Skeletal muscle satellite cell (primary cell): Measurements from ENCODE around the gene PHLDB1.

ENCODE experiments used
- H3K27me3 ChIP-seq: 2 replicates; pipeline ENCODE4 v1.7.0; 2013; ENCODE audit warnings: low read length; ENCODE audit not compliant: control insufficient read depth, insufficient read depth
- H3K36me3 ChIP-seq: 2 replicates; pipeline ENCODE4 v1.7.0; 2013; ENCODE audit warnings: mild to moderate bottlenecking, control low read depth, low read length; ENCODE audit not compliant: insufficient read depth
- H3K4me1 ChIP-seq: 2 replicates; pipeline ENCODE4 v1.7.0; 2013; ENCODE audit warnings: low read length; ENCODE audit not compliant: control insufficient read depth, insufficient read depth
- H3K4me2 ChIP-seq: 2 replicates; pipeline ENCODE4 v1.7.0; 2013; ENCODE audit warnings: mild to moderate bottlenecking, low read length
- H3K4me3 ChIP-seq: 2 replicates; pipeline ENCODE4 v1.7.0; 2013; ENCODE audit warnings: low read length
- H3K9ac ChIP-seq: 2 replicates; pipeline ENCODE4 v1.7.0; 2013; ENCODE audit warnings: mild to moderate bottlenecking, low read depth, low read length, moderate library complexity
- H3K9me3 ChIP-seq: replicated peaks from 2 replicates; pipeline ENCODE4 v1.7.0; 2013; ENCODE audit warnings: mild to moderate bottlenecking, control low read depth, low read length

PHLDB1 gene

GRCh38 chr11:118635642-118636041 is 28.2 kb downstream of the PHLDB1 start:
- Histone ChIP-seq H3K27me3 (no peaks in the 10 kb centered on the region), H3K9me3 (no peaks in the 10 kb centered on the region), H3K9ac (no peak overlapping the region), H3K4me3 (no peak overlapping the region), H3K4me1 (peaks cover 36% of the 10 kb centered on the region), H3K36me3 (peaks cover 86% of the 10 kb centered on the region), H3K4me2 (no peak overlapping the region)

DNA sequence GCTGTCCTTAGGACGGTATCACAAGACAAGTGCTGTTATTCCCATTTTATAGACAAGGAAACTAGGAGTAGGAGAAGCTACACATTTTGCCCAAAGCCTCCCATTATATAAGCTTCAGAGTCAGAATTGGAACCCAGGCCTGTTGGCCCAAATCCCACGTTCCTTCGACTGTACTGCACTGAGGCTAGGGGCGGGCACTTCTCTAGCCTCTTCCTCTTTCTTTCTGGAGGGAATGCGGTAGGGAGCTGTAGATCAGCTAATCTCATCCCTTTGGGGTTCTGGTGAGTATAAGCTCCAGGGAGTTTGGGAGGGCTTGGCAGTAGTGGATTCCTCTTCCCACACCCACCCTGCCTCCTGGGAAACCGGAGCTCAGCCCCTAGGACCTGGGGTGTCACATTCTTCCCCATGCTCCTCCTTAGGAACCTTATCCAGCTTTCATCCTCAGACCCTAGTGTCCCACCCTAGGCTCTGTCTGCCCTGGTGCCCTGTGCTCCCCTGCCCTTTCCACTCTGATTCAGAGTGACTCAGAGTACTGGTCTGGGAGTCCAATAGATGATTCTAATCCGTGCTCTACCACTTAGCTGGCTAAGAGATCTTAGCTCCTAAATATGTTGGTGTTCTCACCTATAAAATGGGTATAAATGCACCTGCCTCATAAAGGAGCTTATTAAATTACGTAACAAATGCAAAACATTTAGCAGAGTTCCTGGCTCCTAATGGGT is 29.3 kb downstream of the PHLDB1 start:
- Histone ChIP-seq H3K4me1 (peaks cover 36% of the 10 kb centered on the region), H3K4me3 (no peak overlapping the region), H3K4me2 (no peak overlapping the region), H3K36me3 (peaks cover 84% of the 10 kb centered on the region), H3K27me3 (no peaks in the 10 kb centered on the region), H3K9ac (no peak overlapping the region), H3K9me3 (no peaks in the 10 kb centered on the region)

- H3K9ac ChIP-seq, result no peak overlapping the region
- H3K27me3 ChIP-seq, result no peaks in the 10 kb centered on the region
- H3K36me3 ChIP-seq, result peaks cover 82% of the 10 kb centered on the region
- peaks cover 18% of the 10 kb centered on the region for H3K4me1 ChIP-seq
- no peaks in the 10 kb centered on the region for H3K9me3 ChIP-seq
- H3K4me3 ChIP-seq, result no peak overlapping the region
- no peak overlapping the region for H3K4me2 ChIP-seq
Observed at GRCh38 chr11:118638726-118639125, 31.3 kb downstream of the PHLDB1 start.

DNA sequence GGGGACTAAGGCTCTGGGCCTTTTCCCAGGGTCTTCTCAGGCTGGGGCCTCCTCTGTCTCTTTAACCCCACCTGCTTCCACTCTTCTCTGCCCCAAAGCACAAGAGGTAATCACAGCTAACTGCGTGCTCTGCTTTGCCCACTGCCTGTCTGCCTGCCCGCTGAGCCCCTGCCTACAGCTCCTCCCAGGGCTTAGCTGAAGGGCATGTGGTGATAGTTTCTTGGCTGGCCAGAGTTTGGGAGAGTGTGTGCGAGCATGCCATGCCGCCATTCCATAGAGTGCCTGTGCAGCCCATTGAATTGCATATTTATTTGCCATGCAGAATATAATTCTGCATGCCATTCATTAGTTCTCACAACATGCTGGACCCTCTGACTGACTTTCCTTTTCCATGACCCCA is 32.5 kb downstream of the PHLDB1 start:
- peaks cover 6% of the 10 kb centered on the region for H3K4me1 ChIP-seq
- H3K27me3 ChIP-seq, result no peaks in the 10 kb centered on the region
- H3K36me3 ChIP-seq, result peaks cover 93% of the 10 kb centered on the region
- H3K4me3 ChIP-seq, result no peak overlapping the region
- no peak overlapping the region for H3K9ac ChIP-seq
- no peak overlapping the region for H3K4me2 ChIP-seq
- H3K9me3 ChIP-seq, result no peaks in the 10 kb centered on the region

GRCh38 chr11:118640332-118641154 is 33.1 kb downstream of the PHLDB1 start:
- no peak overlapping the region for H3K4me3 ChIP-seq
- no peaks in the 10 kb centered on the region for H3K9me3 ChIP-seq
- no peak overlapping the region for H3K4me2 ChIP-seq
- H3K4me1 ChIP-seq, result peaks cover 6% of the 10 kb centered on the region
- H3K9ac ChIP-seq, result no peak overlapping the region
- H3K27me3 ChIP-seq, result no peaks in the 10 kb centered on the region
- peaks cover 94% of the 10 kb centered on the region for H3K36me3 ChIP-seq

DNA sequence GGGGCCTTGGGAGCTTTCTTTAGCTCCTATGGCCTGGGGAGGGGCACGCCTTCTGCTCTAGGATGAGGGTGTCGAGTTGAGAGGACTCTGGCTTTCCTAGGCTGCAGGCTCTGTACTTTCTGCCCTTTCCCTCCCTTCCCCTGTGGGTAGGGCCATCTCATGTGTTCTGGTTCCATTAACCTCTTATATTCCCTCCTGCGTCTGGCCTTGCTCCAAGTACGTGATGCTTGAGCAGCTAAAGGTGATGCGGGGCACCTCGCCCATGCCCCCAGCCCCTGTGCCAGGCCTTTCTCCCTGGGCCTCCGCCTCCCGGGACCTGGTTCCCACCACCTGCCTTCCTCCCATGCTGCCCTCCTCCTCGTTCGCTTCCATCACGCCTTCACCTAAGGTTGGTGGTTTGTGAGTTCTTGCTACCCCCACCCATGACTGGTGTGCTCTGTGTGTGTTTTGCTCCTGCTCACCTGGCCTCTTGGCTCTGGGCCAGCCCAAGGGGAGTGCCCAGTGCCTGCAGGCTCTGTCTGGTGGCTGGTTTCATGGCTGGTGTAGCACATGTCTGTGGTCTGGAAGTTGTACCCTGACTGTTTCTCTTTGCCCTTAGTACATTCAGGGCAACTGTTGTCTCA is 34.1 kb downstream of the PHLDB1 start:
- H3K4me2 ChIP-seq, result no peak overlapping the region
- H3K4me1 ChIP-seq, result peaks cover 4% of the 10 kb centered on the region
- no peaks in the 10 kb centered on the region for H3K9me3 ChIP-seq
- no peak overlapping the region for H3K4me3 ChIP-seq
- H3K9ac ChIP-seq, result no peak overlapping the region
- H3K27me3 ChIP-seq, result no peaks in the 10 kb centered on the region
- peaks cover 91% of the 10 kb centered on the region for H3K36me3 ChIP-seq

DNA sequence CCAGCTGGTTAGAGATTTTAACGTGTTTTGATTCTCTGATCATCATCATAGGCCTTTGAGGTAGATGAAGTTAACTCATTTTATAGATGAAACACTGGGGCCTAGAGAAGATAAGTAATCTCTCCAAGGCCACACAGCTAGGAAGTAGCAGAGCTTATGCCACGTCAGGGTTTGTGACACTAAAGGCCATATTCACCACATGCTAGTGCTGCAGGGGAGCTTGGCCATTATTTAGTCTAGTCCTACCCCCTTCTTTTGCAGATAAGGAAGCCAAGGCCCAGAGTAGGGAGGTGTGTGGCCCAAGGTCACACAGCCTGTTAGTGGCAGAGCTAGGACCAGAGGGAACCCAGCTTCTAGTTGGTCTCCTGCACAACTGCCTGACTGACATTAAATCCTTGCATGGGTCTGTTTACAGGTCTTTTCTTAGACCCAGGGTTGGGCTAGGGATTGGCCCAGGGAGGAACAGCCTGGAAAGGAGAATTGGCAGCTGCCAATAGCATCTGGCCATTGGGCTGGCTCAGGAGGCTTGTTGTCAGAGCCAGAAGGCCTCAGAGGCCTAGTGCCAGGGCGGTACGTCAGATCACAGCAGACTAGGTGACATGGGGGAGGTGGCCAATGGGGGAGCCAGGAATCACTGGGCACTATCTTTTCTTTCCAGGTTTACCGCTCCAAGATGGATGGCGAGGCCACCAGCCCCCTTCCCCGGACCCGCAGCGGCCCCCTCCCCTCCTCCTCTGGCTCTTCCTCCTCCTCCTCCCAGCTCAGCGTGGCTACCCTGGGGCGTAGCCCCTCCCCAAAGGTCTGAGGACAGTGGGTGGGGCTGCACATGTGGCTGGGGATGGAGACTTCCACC is 36.0 kb downstream of the PHLDB1 start:
- Histone ChIP-seq H3K4me3 (no peak overlapping the region), H3K9ac (no peak overlapping the region), H3K27me3 (no peaks in the 10 kb centered on the region), H3K4me1 (no peaks in the 10 kb centered on the region), H3K36me3 (peaks cover 92% of the 10 kb centered on the region), H3K9me3 (no peaks in the 10 kb centered on the region), H3K4me2 (no peak overlapping the region)

DNA sequence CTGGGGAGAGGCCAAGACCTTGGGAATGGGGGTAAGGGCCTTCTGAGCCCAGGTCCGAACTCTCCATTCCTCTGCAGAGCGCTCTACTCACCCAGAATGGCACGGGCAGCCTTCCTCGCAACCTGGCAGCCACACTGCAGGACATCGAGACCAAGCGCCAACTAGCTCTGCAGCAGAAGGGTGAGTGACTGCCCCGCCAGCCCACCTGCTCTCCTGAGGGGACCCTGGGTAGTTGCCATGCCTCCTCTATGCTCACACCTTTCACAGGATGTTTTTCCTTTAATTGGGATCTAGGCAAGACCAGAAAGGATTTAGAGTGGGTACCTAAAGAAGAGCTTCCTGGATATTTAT is 36.6 kb downstream of the PHLDB1 start:
- Histone ChIP-seq H3K27me3 (no peaks in the 10 kb centered on the region), H3K4me3 (no peak overlapping the region), H3K4me1 (no peaks in the 10 kb centered on the region), H3K9ac (no peak overlapping the region), H3K9me3 (no peaks in the 10 kb centered on the region), H3K4me2 (no peak overlapping the region), H3K36me3 (peaks cover 92% of the 10 kb centered on the region)

- no peaks in the 10 kb centered on the region for H3K27me3 ChIP-seq
- H3K4me3 ChIP-seq, result no peak overlapping the region
- H3K4me2 ChIP-seq, result no peak overlapping the region
- peaks cover 92% of the 10 kb centered on the region for H3K36me3 ChIP-seq
- no peak overlapping the region for H3K9ac ChIP-seq
- no peaks in the 10 kb centered on the region for H3K4me1 ChIP-seq
- H3K9me3 ChIP-seq, result no peaks in the 10 kb centered on the region
Observed at GRCh38 chr11:118644496-118644895, 37.1 kb downstream of the PHLDB1 start.

- no peaks in the 10 kb centered on the region for H3K27me3 ChIP-seq
- H3K4me3 ChIP-seq, result no peak overlapping the region
- H3K36me3 ChIP-seq, result peaks cover 93% of the 10 kb centered on the region
- no peak overlapping the region for H3K9ac ChIP-seq
- H3K9me3 ChIP-seq, result no peaks in the 10 kb centered on the region
- no peaks in the 10 kb centered on the region for H3K4me1 ChIP-seq
- no peak overlapping the region for H3K4me2 ChIP-seq
Observed at GRCh38 chr11:118645066-118645715, 37.8 kb downstream of the PHLDB1 start.

DNA sequence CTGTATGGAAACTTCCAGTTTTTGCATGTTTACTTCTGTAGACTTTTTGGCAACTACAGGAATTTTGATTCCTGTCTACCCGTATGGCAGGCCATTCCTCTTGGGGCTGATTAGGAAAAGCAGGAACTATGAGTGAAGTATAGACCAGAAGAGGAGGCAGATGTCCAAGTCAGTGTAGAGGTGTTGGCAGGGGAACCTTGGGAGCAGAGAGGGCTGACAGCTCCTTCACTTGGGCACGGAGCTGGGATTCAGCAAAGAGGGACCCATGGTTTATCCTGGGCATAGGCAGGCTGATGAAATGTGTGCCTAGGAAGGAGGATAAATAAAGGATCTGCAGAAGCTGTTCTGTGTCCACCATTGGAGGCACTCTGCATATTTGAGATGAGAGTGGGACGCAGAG is 39.0 kb downstream of the PHLDB1 start:
- Histone ChIP-seq H3K27me3 (no peaks in the 10 kb centered on the region), H3K9me3 (no peaks in the 10 kb centered on the region), H3K9ac (no peak overlapping the region), H3K4me3 (no peak overlapping the region), H3K4me2 (no peak overlapping the region), H3K36me3 (peaks cover 94% of the 10 kb centered on the region), H3K4me1 (no peaks in the 10 kb centered on the region)
